Lower leg skin (tissue), 4 donors: ENCODE measurements around the gene KCNJ14. TPM values are rescaled to one million over a fixed set of nuclear protein-coding genes. Genes with fewer than 3 reads are reported as not detected.

ENCODE experiments used
- DNase-seq, 2 donors: peaks; one replicate each; pipeline ENCODE4 v3.0.0-alpha.2; 2019; ENCODE audit warnings: low spot score in 2 of 2
- H3K4me3 ChIP-seq: fragments of 200-600 bp; sonication (generic); 2 replicates; pipeline ENCODE4 v1.5.1; 2017; ENCODE audit warnings: mild to moderate bottlenecking, low read depth; ENCODE audit not compliant: poor library complexity, severe bottlenecking
- POLR2A ChIP-seq, 2 donors: fragments of 450-650 bp; IDR thresholded peaks; one replicate each; pipeline ENCODE4 v1.6.1; 2016 to 2017; ENCODE audit warnings: antibody characterized with exemption in 2 of 2, mild to moderate bottlenecking in 1 of 2, moderate library complexity in 1 of 2
- WGBS, 2 donors: methylation state at CpG; one replicate each; pipeline ENCODE4 v1.1.5; 2018; 5-methylcytosine and 5-hydroxymethylcytosine counted together
- intact Hi-C: fragments of 100-400 bp; cut with DNase I; formaldehyde crosslinking; loops from one replicate; pipeline ENCODE4 v1.15.0; 2023; ENCODE audit warnings: low total_unique reads
- total RNA-seq, 4 donors: library from RNA; depleted of rRNA; stranded (reverse); fragments of >200 nt; gene quantifications; one replicate each; pipeline ENCODE4 v1.1.0, GENCODE V29; 2016
- TF ChIP-seq, protein P1 (sequence below), 3 donors: fragments of 450-650 bp; IDR thresholded peaks; one replicate each; pipeline ENCODE4 v1.5.1; 2016; ENCODE audit warnings: antibody characterized with exemption in 3 of 3, mild to moderate bottlenecking in 3 of 3, moderate library complexity in 2 of 3

The KCNJ14 gene
- total RNA-seq, result 1 to 10 TPM in 3 of 4 donors, under 1 TPM in 1; 0.86 to 4.7 (median 1.4) TPM

DNA sequence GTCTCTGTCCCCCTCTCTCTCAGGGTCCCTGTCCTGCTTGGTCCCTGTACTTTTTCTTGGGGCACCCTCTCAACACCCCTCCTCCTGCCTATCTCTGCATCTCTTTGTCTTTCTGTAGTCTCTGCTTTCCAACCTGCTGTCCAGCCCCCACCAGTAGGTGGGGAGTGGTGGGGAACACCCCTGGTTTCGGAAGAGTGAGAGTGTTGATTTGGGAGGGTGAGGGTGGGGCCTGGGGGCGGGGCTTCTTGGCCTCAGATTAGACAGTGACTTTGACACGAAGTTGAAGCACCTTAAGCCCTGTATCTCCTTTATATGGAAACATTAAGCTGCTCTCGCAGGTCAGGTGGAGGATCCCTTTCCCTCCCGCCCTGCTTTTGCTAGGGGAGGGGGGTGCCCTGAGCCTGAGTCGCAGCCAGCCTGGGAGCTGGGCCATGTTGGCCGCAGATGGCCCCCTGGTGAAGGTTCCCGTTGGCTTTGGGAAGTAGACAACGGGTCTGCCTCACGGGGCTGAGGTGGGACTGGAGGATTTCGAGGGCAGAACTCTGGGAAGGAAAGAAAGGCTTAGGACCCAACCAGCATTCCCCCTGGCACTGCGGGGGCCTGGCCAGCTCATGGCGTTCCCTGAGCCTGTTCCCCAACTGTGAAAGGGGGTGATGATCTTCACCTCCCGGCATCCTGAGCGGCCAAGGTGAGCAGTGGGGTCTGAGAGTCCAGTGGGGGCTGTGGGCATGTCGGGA lies at the start of gene KCNJ14:
TSS of gene KCNJ14 (plus strand) at position 404 of the 737 bp plus-strand sequence. CDS start 6,151 bp downstream, outside the sequence.
- no peak within 1 kb of the TSS for H3K4me3 ChIP-seq
- DNase-seq, result no peak
- intact Hi-C loops, result no loop called here
- WGBS, 2 donors, result 76 to 82% methylated on average over 16 of the region's 16 CpGs
- no peak for TF ChIP-seq POLR2A (IDR thresholded peaks at IDR 0.05)
- TF ChIP-seq, protein P1, sequence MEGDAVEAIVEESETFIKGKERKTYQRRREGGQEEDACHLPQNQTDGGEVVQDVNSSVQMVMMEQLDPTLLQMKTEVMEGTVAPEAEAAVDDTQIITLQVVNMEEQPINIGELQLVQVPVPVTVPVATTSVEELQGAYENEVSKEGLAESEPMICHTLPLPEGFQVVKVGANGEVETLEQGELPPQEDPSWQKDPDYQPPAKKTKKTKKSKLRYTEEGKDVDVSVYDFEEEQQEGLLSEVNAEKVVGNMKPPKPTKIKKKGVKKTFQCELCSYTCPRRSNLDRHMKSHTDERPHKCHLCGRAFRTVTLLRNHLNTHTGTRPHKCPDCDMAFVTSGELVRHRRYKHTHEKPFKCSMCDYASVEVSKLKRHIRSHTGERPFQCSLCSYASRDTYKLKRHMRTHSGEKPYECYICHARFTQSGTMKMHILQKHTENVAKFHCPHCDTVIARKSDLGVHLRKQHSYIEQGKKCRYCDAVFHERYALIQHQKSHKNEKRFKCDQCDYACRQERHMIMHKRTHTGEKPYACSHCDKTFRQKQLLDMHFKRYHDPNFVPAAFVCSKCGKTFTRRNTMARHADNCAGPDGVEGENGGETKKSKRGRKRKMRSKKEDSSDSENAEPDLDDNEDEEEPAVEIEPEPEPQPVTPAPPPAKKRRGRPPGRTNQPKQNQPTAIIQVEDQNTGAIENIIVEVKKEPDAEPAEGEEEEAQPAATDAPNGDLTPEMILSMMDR (IDR thresholded peaks at IDR 0.05), result no peak

DNA sequence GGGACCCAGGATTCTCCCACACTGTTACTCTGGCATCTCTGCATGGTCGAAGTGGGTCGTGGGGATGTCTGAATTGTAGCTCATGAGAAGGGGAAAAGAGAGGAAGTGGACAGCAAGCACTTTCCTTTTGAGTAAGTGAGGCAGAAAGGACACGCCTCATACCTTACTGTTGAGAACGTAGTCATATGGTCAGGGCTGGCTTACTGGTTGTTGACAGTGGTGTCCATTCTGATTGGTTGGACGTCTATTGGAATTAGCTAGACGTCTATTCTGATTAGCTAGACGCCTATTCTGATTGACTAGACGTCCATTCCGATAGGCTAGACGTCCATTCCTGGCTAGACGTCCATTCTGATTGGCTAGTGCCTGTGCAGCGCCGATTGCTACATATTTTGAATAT lies 49.5 kb upstream of the KCNJ14 start:
- no peak overlapping the region for H3K4me3 ChIP-seq
- DNase-seq, result no peak
- intact Hi-C loops, result no loop called here
- 84 to 89% methylated on average over 13 of the region's 13 CpGs for WGBS, 2 donors
- TF ChIP-seq, protein P1 (IDR thresholded peaks at IDR 0.05), result no peak
- no peak for TF ChIP-seq POLR2A (IDR thresholded peaks at IDR 0.05)

DNA sequence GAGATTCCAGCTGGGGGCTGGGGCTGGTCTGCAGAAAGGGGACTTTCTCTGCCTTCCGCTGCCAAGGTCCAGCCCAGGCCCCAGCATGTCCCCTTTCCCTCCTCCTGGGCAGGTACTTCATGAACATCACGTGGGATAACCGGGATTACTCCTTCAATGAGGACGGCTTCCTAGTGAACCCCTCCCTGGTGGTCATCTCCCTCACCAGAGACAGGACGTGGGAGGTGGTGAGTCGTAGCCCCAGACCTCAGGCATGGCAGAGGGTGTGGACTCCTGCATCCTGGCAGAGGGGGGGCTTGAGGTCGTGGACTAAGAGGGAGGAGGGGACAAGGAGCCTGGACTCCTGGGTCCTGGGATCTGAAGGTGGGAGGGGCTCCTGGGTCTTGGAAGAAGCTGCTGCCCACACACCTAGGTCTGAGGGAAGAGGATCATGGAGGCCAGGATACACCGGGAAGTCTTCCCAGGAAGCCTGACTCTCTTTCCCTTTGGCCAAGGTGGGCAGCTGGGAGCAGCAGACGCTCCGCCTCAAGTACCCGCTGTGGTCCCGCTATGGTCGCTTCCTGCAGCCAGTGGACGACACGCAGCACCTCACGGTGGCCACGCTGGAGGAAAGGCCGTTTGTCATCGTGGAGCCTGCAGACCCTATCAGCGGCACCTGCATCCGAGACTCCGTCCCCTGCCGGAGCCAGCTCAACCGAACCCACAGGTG lies 41.3 kb upstream of the KCNJ14 start:
- DNase-seq, result no peak
- H3K4me3 ChIP-seq, result no peak overlapping the region
- TF ChIP-seq, protein P1 (IDR thresholded peaks at IDR 0.05), result no peak
- TF ChIP-seq POLR2A (IDR thresholded peaks at IDR 0.05), result no peak
- WGBS, 2 donors, result 68% methylated on average over 23 to 24 of the region's 24 CpGs
- intact Hi-C loops, result no loop called here

DNA sequence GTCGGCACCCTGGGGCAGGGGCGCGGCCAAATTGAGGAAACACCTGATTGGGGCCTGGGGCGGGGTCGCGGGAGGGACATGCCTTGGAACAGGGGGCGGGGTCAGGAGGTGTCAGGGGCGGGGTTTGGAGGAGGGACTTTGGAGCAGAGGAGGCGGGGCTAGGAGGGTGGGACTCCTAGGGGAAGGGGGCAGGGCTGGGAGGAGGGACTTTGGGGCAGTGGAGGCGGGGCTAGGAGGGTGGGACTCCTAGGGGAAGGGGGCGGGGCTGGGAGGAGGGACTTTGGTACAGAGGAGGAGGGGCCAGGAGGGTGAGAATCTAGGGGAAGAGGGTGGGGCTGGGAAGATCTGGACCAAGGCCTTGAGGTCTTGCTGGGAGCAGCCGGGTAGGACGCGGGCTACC lies 40.0 kb upstream of the KCNJ14 start:
- intact Hi-C loops, result no loop called here
- DNase-seq, result peak; percentile 73 to 94
- no peak overlapping the region for H3K4me3 ChIP-seq
- no peak for TF ChIP-seq POLR2A (IDR thresholded peaks at IDR 0.05)
- TF ChIP-seq, protein P1 (IDR thresholded peaks at IDR 0.05), result no peak
- 25 to 28% methylated on average over 14 of the region's 14 CpGs for WGBS, 2 donors

DNA sequence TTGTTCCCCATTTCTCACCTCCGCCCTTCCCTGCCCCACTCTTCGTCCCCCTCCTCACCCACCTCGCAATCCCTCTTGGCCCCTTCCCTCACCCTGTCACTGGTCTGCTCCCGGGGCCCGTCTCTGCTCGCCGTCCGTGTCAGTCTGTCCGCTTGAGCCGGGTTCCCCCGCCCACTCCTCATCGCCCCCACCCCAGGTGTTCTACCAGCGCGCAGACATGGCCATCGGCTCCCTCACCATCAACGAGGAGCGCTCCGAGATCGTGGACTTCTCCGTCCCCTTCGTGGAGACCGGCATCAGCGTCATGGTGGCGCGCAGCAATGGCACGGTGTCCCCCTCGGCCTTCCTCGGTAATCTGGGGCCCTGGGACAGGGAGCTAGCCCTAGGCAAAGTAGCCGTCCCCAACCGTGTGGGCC lies 39.6 kb upstream of the KCNJ14 start:
- no peak overlapping the region for H3K4me3 ChIP-seq
- intact Hi-C loops, result no loop called here
- WGBS, 2 donors, result 54 to 60% methylated on average over 30 of the region's 30 CpGs
- no peak for DNase-seq
- TF ChIP-seq, protein P1 (IDR thresholded peaks at IDR 0.05), result no peak
- no peak for TF ChIP-seq POLR2A (IDR thresholded peaks at IDR 0.05)
